DND-41 (cell line): ENCODE results near the gene CD300LG.
"Not testable (repeated sequence)": the region's sequence is repeated elsewhere in the genome, so short reads cannot be mapped to it uniquely, and the experiment has no call there.

ENCODE experiments used
- ATAC-seq: fragments of 200-7000 bp; cut with Tn5 transposase; 3 replicates; pipeline ENCODE4 v1.9.1; 2021; ENCODE audit warnings: low read depth; ENCODE audit not compliant: insufficient read depth
- DNase-seq: peaks from one replicate; pipeline ENCODE4 v3.0.0-alpha.2; 2020
- H2AFZ ChIP-seq: 2 replicates; pipeline ENCODE4 v1.6.0; 2012; ENCODE audit warnings: low read depth, low read length
- H3K27ac ChIP-seq: 2 replicates; pipeline ENCODE4 v1.5.1; 2012; ENCODE audit warnings: low read length, inconsistent platforms
- H3K27me3 ChIP-seq: fragments of 200-600 bp; sonication (generic); 2 replicates; pipeline ENCODE4 v1.6.0; 2012; ENCODE audit warnings: low read length, mild to moderate bottlenecking, inconsistent platforms; ENCODE audit not compliant: insufficient read depth, poor library complexity
- H3K36me3 ChIP-seq: 2 replicates; pipeline ENCODE4 v1.5.1; 2012; ENCODE audit warnings: low read length, inconsistent platforms; ENCODE audit not compliant: insufficient read depth
- H3K4me1 ChIP-seq: 2 replicates; pipeline ENCODE4 v1.5.1; 2012; ENCODE audit warnings: mild to moderate bottlenecking, low read length; ENCODE audit not compliant: insufficient read depth
- H3K4me2 ChIP-seq: 2 replicates; pipeline ENCODE4 v1.6.0; 2012; ENCODE audit warnings: mild to moderate bottlenecking, moderate library complexity, low read length, inconsistent platforms; ENCODE audit not compliant: insufficient read depth
- H3K4me3 ChIP-seq, 2 experiments: fragments of 200-600 bp in 1 of 2; shearing (Covaris generic) in 1 of 2; 2 replicates each; pipeline ENCODE4 v1.5.1; 2012 to 2016; ENCODE audit warnings: inconsistent platforms in 2 of 2, low read length in 2 of 2, mild to moderate bottlenecking in 2 of 2, low read depth in 1 of 2, moderate library complexity in 1 of 2
- H3K79me2 ChIP-seq: 2 replicates; pipeline ENCODE4 v1.6.0; 2012; ENCODE audit warnings: low read length, inconsistent platforms; ENCODE audit not compliant: insufficient read depth
- H3K9ac ChIP-seq: 2 replicates; pipeline ENCODE4 v1.6.0; 2012; ENCODE audit warnings: low read depth, mild to moderate bottlenecking, inconsistent platforms, low read length, moderate library complexity
- H3K9me3 ChIP-seq: 2 replicates; pipeline ENCODE4 v1.5.1; 2012; ENCODE audit warnings: low read length, moderate library complexity, mild to moderate bottlenecking, inconsistent platforms; ENCODE audit not compliant: insufficient read depth, severe bottlenecking
- H4K20me1 ChIP-seq: 2 replicates; pipeline ENCODE4 v1.6.0; 2012; ENCODE audit warnings: low read length; ENCODE audit not compliant: insufficient read depth
- CTCF ChIP-seq: IDR thresholded peaks from 2 replicates; pipeline ENCODE4 v1.5.1; 2012; ENCODE audit warnings: borderline replicate concordance, low read length, moderate library complexity, mild to moderate bottlenecking; ENCODE audit not compliant: poor library complexity, severe bottlenecking; ENCODE audit errors: extremely low read depth
- EZH2 ChIP-seq: IDR thresholded peaks from 3 replicates; pipeline ENCODE4 v1.6.1; 2012; ENCODE audit warnings: borderline replicate concordance, low read depth, mild to moderate bottlenecking, moderate library complexity, low read length, inconsistent platforms; ENCODE audit not compliant: severe bottlenecking

The CD300LG gene

GRCh38 chr17:43841282-43841681, 5.7 kb upstream of the CD300LG start:
- Histone ChIP-seq H3K36me3 (no peaks in the 10 kb centered on the region), H3K79me2 (no peaks in the 10 kb centered on the region), H3K27me3 (peaks cover 11% of the 10 kb centered on the region), H3K4me2 (no peak overlapping the region), H4K20me1 (0 out of 2 replicates have a peak, but pooled peaks cover 4% of the 10 kb centered on the region), H3K27ac (no peak overlapping the region), H3K4me3 (no peak overlapping the region), H3K9ac (no peak overlapping the region), H3K9me3 (no peaks in the 10 kb centered on the region), H3K4me1 (no peaks in the 10 kb centered on the region), H2AFZ (no peak overlapping the region)
- TF ChIP-seq CTCF (no peak), EZH2 (no peak)
- DNase-seq (no peak), ATAC-seq (no peak)

GRCh38 chr17:43842091-43842974, 4.6 kb upstream of the CD300LG start:
- not testable (repeated sequence) for H3K4me3 ChIP-seq, H3K9me3 ChIP-seq, H4K20me1 ChIP-seq, DNase-seq, H3K4me1 ChIP-seq, H2AFZ ChIP-seq, H3K36me3 ChIP-seq, H3K4me2 ChIP-seq, H3K9ac ChIP-seq, H3K79me2 ChIP-seq, H3K27ac ChIP-seq, ATAC-seq
- peaks cover 11% of the 10 kb centered on the region for H3K27me3 ChIP-seq

GRCh38 chr17:43842975-43843325, 4.0 kb upstream of the CD300LG start:
- Histone ChIP-seq H3K4me2 (no peak overlapping the region), H3K4me3 (no peak overlapping the region), H2AFZ (no peak overlapping the region)

More at GRCh38 chr17:43842975-43843325, 4.0 kb upstream of the CD300LG start:
- Histone ChIP-seq H3K79me2 (no peaks in the 10 kb centered on the region), H3K9me3 (no peaks in the 10 kb centered on the region), H3K27ac (no peak overlapping the region), H3K27me3 (peaks cover 11% of the 10 kb centered on the region), H3K36me3 (no peaks in the 10 kb centered on the region), H3K4me1 (no peaks in the 10 kb centered on the region), H3K9ac (no peak overlapping the region), H4K20me1 (0 out of 2 replicates have a peak, but pooled peaks cover 4% of the 10 kb centered on the region)
- TF ChIP-seq EZH2 (no peak), CTCF (no peak)
- DNase-seq (no peak), ATAC-seq (no peak)
